GM18526 (cell line): ENCODE measurements around the gene HRAS.

ENCODE experiments used
- POLR2A ChIP-seq: IDR thresholded peaks from 3 replicates; pipeline ENCODE4 v1.6.1; 2011; ENCODE audit not compliant: insufficient read length; ENCODE audit errors: extremely low read depth

Gene HRAS

GRCh38 chr11:501001-501682, 34.2 kb downstream of the HRAS start:
- TF ChIP-seq POLR2A, result no peak

- TF ChIP-seq POLR2A, result no peak
Measured at GRCh38 chr11:499201-500076, 35.9 kb downstream of the HRAS start.

GRCh38 chr11:498297-499181, 36.8 kb downstream of the HRAS start:
- no peak for TF ChIP-seq POLR2A

DNA sequence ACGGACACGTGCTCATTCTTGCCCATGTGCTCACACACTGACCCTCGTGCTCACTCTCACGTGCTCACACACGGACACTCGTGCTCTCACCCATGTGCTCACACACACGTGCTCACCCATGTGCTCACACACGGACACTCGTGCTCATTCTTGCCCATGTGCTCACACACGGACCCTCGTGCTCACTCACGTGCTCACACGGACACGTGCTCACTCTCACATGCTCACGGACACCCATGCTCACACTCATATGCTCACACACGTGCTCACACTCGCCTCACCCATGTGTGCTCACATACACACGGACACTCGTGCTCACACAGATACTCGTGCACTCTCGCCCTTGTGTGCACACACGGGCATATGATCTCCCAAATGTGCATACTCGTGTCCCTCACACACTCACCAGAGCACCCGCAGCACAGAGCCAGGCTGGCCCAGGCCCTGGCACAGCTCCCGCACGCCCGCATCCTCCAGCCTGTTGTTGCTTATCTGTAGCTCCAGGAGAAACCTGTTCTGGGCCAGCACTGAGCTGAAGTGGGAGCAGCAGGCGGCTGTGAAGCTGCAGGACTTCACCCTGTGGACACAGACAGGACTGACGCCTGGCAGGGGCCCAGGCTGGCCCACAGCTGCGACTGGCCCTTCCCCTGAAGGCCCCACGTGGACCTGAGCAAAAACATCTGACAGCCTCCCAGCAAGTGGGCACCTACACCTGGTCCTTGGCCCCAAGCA, 37.6 kb downstream of the HRAS start:
- TF ChIP-seq POLR2A, result no peak

- no peak for TF ChIP-seq POLR2A
Measured at GRCh38 chr11:496834-497564, 38.4 kb downstream of the HRAS start.

DNA sequence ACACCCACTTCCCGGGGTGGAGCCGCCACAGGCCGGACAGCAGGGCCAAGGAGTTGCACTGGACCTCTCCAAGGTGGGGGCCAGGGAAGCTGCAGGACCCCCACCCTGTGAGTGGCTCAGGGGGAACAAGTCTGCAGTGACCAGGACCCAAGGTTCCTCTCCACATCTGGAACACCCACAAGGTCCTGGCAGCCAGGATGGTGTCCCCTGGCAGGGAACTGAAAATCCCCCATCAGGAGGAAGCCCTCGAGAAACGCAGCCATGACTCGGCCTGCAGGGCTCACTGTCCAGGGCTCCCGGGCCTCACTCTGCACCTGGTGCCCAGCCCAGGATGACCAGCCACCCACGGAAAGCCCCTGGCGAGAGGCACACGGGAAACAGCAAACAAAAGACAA, 39.8 kb downstream of the HRAS start:
- TF ChIP-seq POLR2A, result no peak

DNA sequence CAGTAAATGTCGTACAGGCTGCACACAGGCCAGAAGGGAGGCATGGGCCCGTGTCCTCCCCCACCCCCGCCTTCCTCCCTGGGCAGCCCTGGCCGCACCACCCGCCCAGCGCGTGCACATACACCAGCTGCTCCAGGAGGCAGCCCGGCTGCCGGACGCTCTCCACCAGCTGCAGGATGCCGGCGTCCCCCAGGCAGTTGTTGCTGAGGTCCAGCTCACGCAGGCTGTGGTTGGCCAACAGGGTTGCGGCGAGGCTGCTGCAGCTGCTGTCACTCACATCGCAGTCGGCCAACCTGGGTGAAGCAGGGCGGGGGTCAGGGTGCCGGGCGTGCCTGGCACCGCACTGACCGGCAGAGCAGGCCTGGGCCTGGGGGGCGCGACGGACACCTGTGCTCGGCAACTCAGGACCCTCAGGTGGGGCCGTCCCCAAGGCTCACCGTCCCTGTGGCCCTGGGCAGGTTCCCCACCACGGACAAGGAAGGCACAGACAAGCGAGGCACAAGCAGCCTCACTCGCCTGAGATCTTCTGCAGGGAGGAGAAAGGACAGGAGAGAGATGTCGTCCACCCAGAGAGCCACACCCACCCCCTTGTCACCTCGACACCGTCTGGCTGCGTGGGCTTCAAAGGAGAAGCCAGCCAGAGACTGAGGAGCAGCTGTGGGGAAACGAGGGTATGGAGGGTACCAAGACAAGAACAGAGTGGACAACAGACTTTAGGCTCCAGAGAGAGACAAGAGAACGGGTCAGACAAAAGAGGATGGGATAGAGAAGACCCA, 40.4 kb downstream of the HRAS start:
- TF ChIP-seq POLR2A, result no peak

- no peak for TF ChIP-seq POLR2A
Measured at GRCh38 chr11:492427-493226, 42.7 kb downstream of the HRAS start.

DNA sequence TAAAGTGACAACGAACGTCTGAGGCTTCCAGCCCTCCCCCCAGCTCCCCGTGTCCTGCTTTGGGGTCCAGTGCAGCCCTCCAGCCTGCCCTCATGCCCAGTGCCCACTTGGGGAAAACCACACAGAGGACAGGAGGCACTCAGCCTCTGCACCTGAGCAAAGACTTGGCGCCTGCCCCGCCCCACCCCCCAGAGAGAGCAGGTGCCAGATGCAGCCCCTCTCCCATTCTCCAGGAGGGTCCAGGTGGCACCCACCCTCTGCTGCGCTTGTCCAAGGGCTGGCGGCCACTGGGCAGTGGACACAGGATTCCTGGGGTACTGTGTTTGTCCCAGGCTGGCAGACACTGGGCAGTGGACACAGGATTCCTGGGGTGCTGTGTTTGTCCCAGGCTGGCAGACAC, 44.0 kb downstream of the HRAS start:
- TF ChIP-seq POLR2A, result no peak

- no peak for TF ChIP-seq POLR2A
Measured at GRCh38 chr11:490930-491260, 44.5 kb downstream of the HRAS start.

GRCh38 chr11:490186-490929, 45.0 kb downstream of the HRAS start:
- TF ChIP-seq POLR2A, result no peak

GRCh38 chr11:489610-490185, 45.7 kb downstream of the HRAS start:
- TF ChIP-seq POLR2A, result no peak
